Measurements from ENCODE around the gene FAM90A26. TPM values are rescaled to one million over a fixed set of nuclear protein-coding genes. Genes with fewer than 3 reads are reported as not detected.
"Not testable (repeated sequence)": the region's sequence is repeated elsewhere in the genome, so short reads cannot be mapped to it uniquely, and the experiment has no call there.

FAM90A26 gene
- total RNA-seq, 3 donors from 2014 or later = not detected

- intact Hi-C loops (cut with DNase I, micrococcal nuclease) = no loop called here
Measured at GRCh38 chr4:9143421-9144080, 26.7 kb upstream of the FAM90A26 start.

DNA sequence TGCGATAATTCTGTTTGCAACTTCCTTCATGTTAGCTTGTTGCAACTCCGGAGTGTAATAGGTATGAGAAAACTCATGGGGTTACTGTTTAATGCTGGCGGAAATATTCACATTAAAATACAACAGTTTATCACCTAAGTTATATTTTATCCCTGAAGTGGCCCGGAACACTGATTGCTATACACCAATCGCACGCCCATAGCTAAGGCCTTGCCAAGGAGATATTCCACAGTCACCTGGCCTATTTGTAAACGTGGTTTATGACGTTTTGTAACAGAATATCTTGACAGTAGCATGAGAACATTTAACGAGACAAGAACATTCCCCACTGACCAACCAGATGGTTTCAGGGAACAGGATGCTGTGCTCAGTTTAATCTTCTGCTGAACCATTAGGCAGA is 23.2 kb upstream of the FAM90A26 start:
- H3K4me1 ChIP-seq (ENCODE audit: low read depth) = peaks cover 2% of the 10 kb centered on the region
- TF ChIP-seq CTCF (IDR thresholded peaks at IDR 0.05) = no peak
- intact Hi-C loops (cut with DNase I, micrococcal nuclease) = no loop called here
- no peak overlapping the region for H3K4me3 ChIP-seq
- no peaks in the 10 kb centered on the region for H3K36me3 ChIP-seq (ENCODE audit: low read depth)
- ATAC-seq (peak; percentile 37), DNase-seq (peak in 1 of 3 donors; percentile 62)
- H3K9me3 ChIP-seq = no peaks in the 10 kb centered on the region

More at GRCh38 chr4:9143421-9144080, 26.7 kb upstream of the FAM90A26 start:
- no peaks in the 10 kb centered on the region for H3K36me3 ChIP-seq (ENCODE audit: low read depth)
- no peak overlapping the region for H3K4me3 ChIP-seq
- TF ChIP-seq CTCF (IDR thresholded peaks at IDR 0.05) = no peak
- DNase-seq (no peak), ATAC-seq (no peak)
- H3K9me3 ChIP-seq = no peaks in the 10 kb centered on the region
- H3K4me1 ChIP-seq (ENCODE audit: low read depth) = no peaks in the 10 kb centered on the region

- ATAC-seq; H3K4me3 ChIP-seq; H3K4me1 ChIP-seq (ENCODE audit: low read depth); H3K9me3 ChIP-seq; DNase-seq; H3K36me3 ChIP-seq (ENCODE audit: low read depth); intact Hi-C loops (cut with DNase I, micrococcal nuclease): not testable (repeated sequence)
Measured at GRCh38 chr4:9147368-9147767, 22.8 kb upstream of the FAM90A26 start.

DNA sequence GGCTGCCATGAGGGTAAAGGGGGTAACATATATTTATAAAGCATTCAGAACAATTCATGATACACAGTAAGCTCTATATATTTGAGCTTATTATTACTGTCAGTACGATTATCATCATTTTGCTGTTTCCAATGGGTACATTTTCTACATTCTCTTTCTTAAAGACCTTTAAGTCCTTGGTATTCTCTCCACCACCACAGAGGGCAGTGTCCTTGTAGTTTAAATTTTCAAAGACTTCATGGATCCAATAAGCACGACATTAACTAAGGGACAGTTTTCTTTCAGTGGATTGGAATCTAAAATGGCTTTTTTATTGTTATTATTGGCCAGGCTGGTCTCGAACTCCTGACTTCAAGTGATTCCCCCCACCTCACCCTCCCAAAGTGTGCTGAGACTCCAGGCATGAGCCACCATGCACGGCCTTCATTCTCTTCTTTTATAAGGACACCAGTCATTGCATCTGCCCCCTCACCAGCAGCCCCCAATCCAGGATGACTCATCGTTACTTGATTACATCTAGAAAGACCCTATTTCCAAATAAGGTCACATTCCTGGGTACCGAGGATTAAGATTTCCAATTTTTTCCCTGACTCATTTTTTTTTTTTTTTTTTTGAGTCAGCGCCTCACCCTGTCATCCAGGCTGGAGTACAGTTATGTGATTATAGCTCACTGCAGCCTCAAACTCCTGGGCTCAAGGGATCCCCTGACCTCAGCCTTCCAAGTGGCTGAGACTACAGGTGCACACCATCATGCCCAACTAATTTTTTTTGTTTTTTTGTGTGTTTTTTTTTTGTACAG is 21.4 kb upstream of the FAM90A26 start:
- H3K4me1 ChIP-seq (ENCODE audit: low read depth); H3K4me3 ChIP-seq; H3K9me3 ChIP-seq; DNase-seq; H3K36me3 ChIP-seq (ENCODE audit: low read depth); intact Hi-C loops (cut with DNase I, micrococcal nuclease); ATAC-seq: not testable (repeated sequence)

DNA sequence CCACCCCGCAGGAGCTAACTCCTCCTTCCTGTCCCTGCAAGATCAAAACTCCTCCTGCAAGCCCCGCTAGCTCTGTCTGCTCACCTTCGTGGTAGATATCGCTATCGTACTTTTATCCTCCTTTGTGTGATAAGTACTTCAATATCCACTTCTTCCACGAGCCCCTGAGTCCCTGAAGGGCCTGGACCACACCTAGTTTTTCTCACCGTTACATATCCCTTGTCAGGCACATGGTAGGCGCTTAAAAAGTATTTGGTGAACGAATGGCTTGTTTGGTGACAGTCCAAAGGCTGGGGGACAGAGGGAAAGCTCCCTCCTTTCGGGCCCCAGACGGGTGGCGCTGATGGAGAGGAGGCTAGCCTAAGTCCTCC is 18.4 kb upstream of the FAM90A26 start:
- ATAC-seq; DNase-seq; H3K4me1 ChIP-seq (ENCODE audit: low read depth); H3K9me3 ChIP-seq; intact Hi-C loops (cut with DNase I, micrococcal nuclease); H3K36me3 ChIP-seq (ENCODE audit: low read depth): not testable (repeated sequence)
- peak overlapping the region; percentile 50 for H3K4me3 ChIP-seq

- intact Hi-C loops (cut with DNase I, micrococcal nuclease); H3K36me3 ChIP-seq (ENCODE audit: low read depth); H3K4me1 ChIP-seq (ENCODE audit: low read depth); H3K9me3 ChIP-seq: not testable (repeated sequence)
- H3K4me3 ChIP-seq = peak overlapping the region; percentile 50
- DNase-seq (peak; percentile 99 to 100 (median 99)), ATAC-seq (peak; percentile 94)
Measured at GRCh38 chr4:9152180-9153007, 17.8 kb upstream of the FAM90A26 start.

DNA sequence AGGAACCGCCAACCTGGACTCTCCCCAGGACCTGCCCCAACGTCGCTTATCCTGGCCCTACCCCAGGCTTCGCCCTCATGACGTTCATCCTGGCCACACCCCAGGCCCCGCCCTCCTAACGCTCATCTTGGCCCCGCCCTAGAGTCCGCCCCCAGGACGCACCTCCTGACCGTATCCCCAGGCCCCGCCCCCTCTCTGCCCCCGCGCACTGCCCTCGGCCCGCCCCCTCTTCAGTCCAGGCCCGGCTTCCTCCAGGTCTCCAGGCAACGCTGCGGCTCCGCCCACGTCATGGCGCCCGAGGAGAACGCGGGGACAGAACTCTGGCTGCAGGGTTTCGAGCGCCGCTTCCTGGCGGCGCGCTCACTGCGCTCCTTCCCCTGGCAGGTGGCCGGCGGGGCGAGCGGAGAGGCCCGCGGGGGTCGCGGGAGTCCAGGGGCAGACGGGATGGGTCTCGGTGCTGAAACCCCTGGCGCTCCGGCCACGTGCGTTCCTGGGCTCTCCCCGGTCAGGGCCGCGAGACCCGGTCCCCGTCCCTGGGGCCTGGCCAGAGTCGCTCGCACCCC is 17.1 kb upstream of the FAM90A26 start:
- ATAC-seq = peak; percentile 100

GRCh38 chr4:9153571-9154157 is 16.5 kb upstream of the FAM90A26 start:
- H3K4me1 ChIP-seq (ENCODE audit: low read depth); intact Hi-C loops (cut with DNase I, micrococcal nuclease); ATAC-seq; H3K36me3 ChIP-seq (ENCODE audit: low read depth); H3K9me3 ChIP-seq: not testable (repeated sequence)
- peak in 1 of 3 donors; percentile 38 for DNase-seq
- peak overlapping the region; percentile 54 for H3K4me3 ChIP-seq

More for the DNA sequence above, 17.1 kb upstream of the FAM90A26 start:
- H3K36me3 ChIP-seq (ENCODE audit: low read depth); intact Hi-C loops (cut with DNase I, micrococcal nuclease); H3K4me1 ChIP-seq (ENCODE audit: low read depth); H3K9me3 ChIP-seq: not testable (repeated sequence)
- peak; percentile 98 to 100 (median 100) for DNase-seq
- H3K4me3 ChIP-seq = peak overlapping the region; percentile 54

- H3K9me3 ChIP-seq; DNase-seq; H3K36me3 ChIP-seq (ENCODE audit: low read depth); ATAC-seq; H3K4me3 ChIP-seq; H3K4me1 ChIP-seq (ENCODE audit: low read depth); intact Hi-C loops (cut with DNase I, micrococcal nuclease): not testable (repeated sequence)
Measured at GRCh38 chr4:9155101-9155886, 14.9 kb upstream of the FAM90A26 start.
